Suprapubic skin (tissue), 4 donors: Measurements from ENCODE around the gene KRT33B.

Source experiments
- CTCF ChIP-seq, 2 donors: fragments of 200-600 bp in 1 of 2; fragments of 450-650 bp in 1 of 2; sonication (generic) in 1 of 2; IDR thresholded peaks; one replicate each; pipeline ENCODE4 v1.5.1; 2016 to 2019; ENCODE audit warnings: antibody characterized with exemption in 2 of 2, mild to moderate bottlenecking in 1 of 2, moderate library complexity in 1 of 2
- EP300 ChIP-seq: sonication (generic); formaldehyde crosslinking; IDR thresholded peaks from one replicate; pipeline ENCODE4 v1.6.1; 2017; ENCODE audit warnings: antibody characterized with exemption
- POLR2A ChIP-seq, 2 donors: fragments of 450-650 bp; IDR thresholded peaks; one replicate each; pipeline ENCODE4 v1.6.1; 2017; ENCODE audit warnings: antibody characterized with exemption in 2 of 2, mild to moderate bottlenecking in 2 of 2, moderate library complexity in 2 of 2
- POLR2AphosphoS5 ChIP-seq, 3 donors: sonication (generic); formaldehyde crosslinking; IDR thresholded peaks; one replicate each; pipeline ENCODE4 v1.6.1; 2017; ENCODE audit warnings: antibody characterized with exemption in 3 of 3

- TF ChIP-seq CTCF (IDR thresholded peaks at IDR 0.05), result no peak
- no peak for TF ChIP-seq EP300
- TF ChIP-seq POLR2AphosphoS5 (IDR thresholded peaks at IDR 0.05), result no peak
- no peak for TF ChIP-seq POLR2A (IDR thresholded peaks at IDR 0.05)
Observed at GRCh38 chr17:41418116-41418860, 48.7 kb upstream of the KRT33B start.
